Neutrophil (primary cell): ENCODE data around the gene PYURF.

Source experiments
- H3K27ac ChIP-seq: fragments of 200-600 bp; sonication (generic); 2 replicates; pipeline ENCODE4 v1.5.1; 2016; ENCODE audit warnings: mild to moderate bottlenecking, moderate library complexity
- H3K27me3 ChIP-seq: fragments of 200-600 bp; sonication (generic); 2 replicates; pipeline ENCODE4 v1.6.0; 2016; ENCODE audit warnings: mild to moderate bottlenecking
- H3K36me3 ChIP-seq: fragments of 200-600 bp; sonication (generic); 2 replicates; pipeline ENCODE4 v1.5.1; 2017
- H3K4me1 ChIP-seq, 2 experiments: fragments of 200-600 bp in 1 of 2; sonication (generic) in 1 of 2; 1 replicate in 1 of 2; 2 replicates in 1 of 2; pipeline versions ENCODE4 v1.5.1 to v1.6.1; 2013 to 2016; ENCODE audit warnings: low read depth in 1 of 2, low read length in 1 of 2, mild to moderate bottlenecking in 1 of 2, moderate library complexity in 1 of 2; ENCODE audit not compliant: control insufficient read depth in 1 of 2, insufficient read depth in 1 of 2
- H3K4me3 ChIP-seq, 2 experiments: fragments of 200-600 bp in 1 of 2; sonication (generic) in 1 of 2; 1 replicate in 1 of 2; 2 replicates in 1 of 2; pipeline ENCODE4 v1.5.1; 2013 to 2016; ENCODE audit warnings: low read depth in 1 of 2, low read length in 1 of 2, mild to moderate bottlenecking in 1 of 2, moderate library complexity in 1 of 2
- H3K9me3 ChIP-seq: fragments of 200-600 bp; sonication (generic); 2 replicates; pipeline ENCODE4 v1.5.1; 2016
- CTCF ChIP-seq: fragments of 200-600 bp; sonication (generic); IDR thresholded peaks from 2 replicates; pipeline ENCODE4 v1.5.1; 2016; ENCODE audit warnings: antibody characterized with exemption

The PYURF gene

GRCh38 chr4:88503344-88503743, 20.2 kb downstream of the PYURF start:
- no peaks in the 10 kb centered on the region for H3K36me3 ChIP-seq
- H3K4me1 ChIP-seq = no peaks in the 10 kb centered on the region
- no peaks in the 10 kb centered on the region for H3K9me3 ChIP-seq
- H3K4me3 ChIP-seq = no peak overlapping the region
- no peaks in the 10 kb centered on the region for H3K27me3 ChIP-seq
- no peak overlapping the region for H3K27ac ChIP-seq
- no peak for TF ChIP-seq CTCF

GRCh38 chr4:88497859-88498409, 25.6 kb downstream of the PYURF start:
- Histone ChIP-seq H3K27me3 (no peaks in the 10 kb centered on the region), H3K4me3 (no peak overlapping the region), H3K9me3 (no peaks in the 10 kb centered on the region), H3K27ac (no peak overlapping the region), H3K36me3 (no peaks in the 10 kb centered on the region), H3K4me1 (no peaks in the 10 kb centered on the region)
- no peak for TF ChIP-seq CTCF

GRCh38 chr4:88489100-88489761, 34.3 kb downstream of the PYURF start:
- Histone ChIP-seq H3K36me3 (no peaks in the 10 kb centered on the region), H3K9me3 (no peaks in the 10 kb centered on the region)

GRCh38 chr4:88481537-88481936, 42.0 kb downstream of the PYURF start:
- Histone ChIP-seq H3K27me3 (no peaks in the 10 kb centered on the region), H3K9me3 (no peaks in the 10 kb centered on the region), H3K4me3 (no peak overlapping the region), H3K36me3 (no peaks in the 10 kb centered on the region), H3K4me1 (no peaks in the 10 kb centered on the region), H3K27ac (no peak overlapping the region)
- no peak for TF ChIP-seq CTCF

More at GRCh38 chr4:88489100-88489761, 34.3 kb downstream of the PYURF start:
- H3K27ac ChIP-seq = no peak overlapping the region
- H3K27me3 ChIP-seq = no peaks in the 10 kb centered on the region
- no peaks in the 10 kb centered on the region for H3K4me1 ChIP-seq
- no peak overlapping the region for H3K4me3 ChIP-seq
- no peak for TF ChIP-seq CTCF

- Histone ChIP-seq H3K27me3 (no peaks in the 10 kb centered on the region), H3K27ac (no peak overlapping the region), H3K4me1 (no peaks in the 10 kb centered on the region), H3K36me3 (no peaks in the 10 kb centered on the region), H3K9me3 (no peaks in the 10 kb centered on the region), H3K4me3 (no peak overlapping the region)
- no peak for TF ChIP-seq CTCF
Measured at GRCh38 chr4:88478247-88478646, 45.3 kb downstream of the PYURF start.
